ENCODE measurements around the gene EFNA2.

EFNA2 gene

DNA sequence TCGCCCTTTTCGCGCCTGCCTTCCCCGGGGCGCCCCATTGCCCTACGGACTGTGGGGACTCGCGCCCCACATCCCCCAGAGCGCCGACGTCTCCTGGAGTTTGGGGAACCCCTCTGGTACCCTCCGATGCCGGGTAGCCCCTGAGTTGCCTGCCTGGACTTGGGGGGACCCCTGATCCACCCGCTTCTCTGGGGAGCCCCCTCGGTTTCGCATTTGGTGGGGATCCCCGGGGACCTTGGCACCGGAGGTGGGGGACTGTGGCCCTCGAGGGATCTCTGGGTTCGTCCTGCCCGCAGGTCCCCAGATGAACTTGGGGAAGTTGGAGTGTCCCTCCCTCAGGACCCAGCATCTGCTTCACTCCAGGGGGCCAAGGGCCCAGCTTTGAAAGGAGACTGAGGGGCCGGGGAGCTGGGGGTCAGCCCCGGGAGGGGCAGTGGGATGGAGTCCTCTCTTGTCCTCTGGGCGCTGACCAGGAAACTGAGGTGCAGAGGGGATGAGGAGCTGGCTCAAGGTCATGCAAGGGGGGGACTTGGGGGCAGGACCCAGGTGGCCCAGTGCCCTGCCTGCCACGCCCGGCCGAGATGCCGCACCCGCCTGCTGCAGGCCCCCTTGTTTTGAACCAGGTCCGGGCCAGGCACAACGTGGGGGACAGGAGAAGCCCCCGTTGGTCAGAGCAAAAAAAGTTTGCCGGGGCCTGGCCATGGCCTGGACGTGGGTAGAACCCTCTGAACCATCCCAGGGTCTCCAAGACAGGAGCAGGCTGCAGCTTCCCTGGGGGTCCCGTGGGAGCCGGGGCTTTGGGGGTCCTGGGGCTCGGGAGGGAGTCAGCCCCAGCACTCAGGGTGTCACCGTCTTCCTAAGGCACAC is 1.0 kb downstream of the EFNA2 start:
- Mint-ChIP-seq H3K36me3 (peaks cover under 1 to 1% of the 10 kb centered on the region in 2 donors), H3K4me3 (peak overlapping the region; percentile 79 to 81), H3K27me3 (peaks cover 35 to 68% of the 10 kb centered on the region in 2 donors), H3K4me1 (peaks cover 8 to 12% of the 10 kb centered on the region in 2 donors), H3K27ac (no peak overlapping the region), H3K9me3 (no peaks in the 10 kb centered on the region)
- DNase-seq (no peak), ATAC-seq (replicated peaks) (no peak)

DNA sequence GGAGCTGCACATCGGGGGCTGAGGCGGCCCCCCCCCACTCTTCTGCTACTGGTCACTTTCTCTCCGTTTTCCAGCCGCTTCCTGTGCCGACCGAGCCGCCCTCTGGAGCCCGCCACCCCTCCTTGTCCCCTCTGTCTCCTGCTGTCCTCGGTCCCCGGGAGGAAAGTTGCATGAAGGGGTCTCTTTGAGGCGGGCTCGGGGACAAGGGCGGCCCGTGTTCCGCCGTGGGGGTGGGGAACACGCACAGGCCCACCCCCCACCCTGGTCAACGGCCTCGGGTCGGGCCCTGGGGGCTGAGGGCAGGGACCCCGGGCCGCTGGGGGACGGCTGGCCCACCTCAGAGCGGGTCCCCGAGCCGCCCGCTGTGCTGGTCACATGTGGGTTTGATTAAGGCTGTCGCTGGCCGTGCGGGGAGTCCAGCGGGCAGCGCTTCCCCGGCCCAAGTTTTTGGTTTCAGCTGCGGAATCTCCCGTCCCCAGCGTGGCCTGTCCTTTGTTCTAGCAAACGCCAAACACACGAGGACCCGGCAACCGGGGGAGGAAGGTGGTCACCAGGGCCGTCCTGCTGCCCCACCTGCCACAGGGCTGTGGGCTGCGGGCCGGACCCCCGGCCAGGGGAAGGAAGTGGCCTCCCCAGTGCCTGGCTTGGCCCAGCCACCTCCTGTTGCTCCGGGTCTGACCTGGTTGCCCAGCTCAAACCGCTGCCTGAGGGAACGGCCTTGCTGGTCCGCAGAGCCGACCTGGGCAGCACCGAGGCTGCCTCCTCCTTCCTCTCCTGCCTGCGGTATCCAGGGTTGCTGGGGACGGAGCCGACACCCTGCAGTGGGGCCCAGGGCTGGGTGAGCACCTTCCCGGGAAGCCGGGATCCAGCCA is 1.9 kb downstream of the EFNA2 start:
- ATAC-seq (replicated peaks): no peak
- no peak overlapping the region for H3K27ac Mint-ChIP-seq
- no peaks in the 10 kb centered on the region for H3K36me3 Mint-ChIP-seq
- H3K4me3 Mint-ChIP-seq: peak overlapping the region in 1 of 2 donors; percentile 51
- no peaks in the 10 kb centered on the region for H3K9me3 Mint-ChIP-seq
- H3K27me3 Mint-ChIP-seq: peaks cover 38 to 76% of the 10 kb centered on the region in 2 donors
- H3K4me1 Mint-ChIP-seq: peaks cover 10 to 18% of the 10 kb centered on the region in 2 donors
- DNase-seq: no peak

DNA sequence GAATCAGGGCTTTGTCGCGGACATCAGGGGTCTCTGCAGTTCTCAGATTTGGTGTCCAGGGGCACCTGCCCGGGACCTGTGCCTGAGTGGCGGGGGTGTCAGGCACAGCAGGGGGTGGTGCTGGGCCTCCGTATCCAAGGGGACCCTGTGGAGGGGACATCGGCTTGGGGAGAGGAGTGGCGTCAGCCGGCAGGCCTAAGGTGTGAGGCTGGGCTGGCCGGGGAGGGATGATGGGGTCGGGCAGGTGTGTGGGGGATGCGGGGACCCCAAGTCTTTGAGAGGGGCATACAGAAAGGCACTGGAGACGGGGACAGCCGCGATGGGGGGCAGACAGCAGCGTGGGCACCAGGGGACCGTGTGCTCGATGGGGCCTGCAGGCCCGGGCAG is 2.5 kb downstream of the EFNA2 start:
- H3K27me3 Mint-ChIP-seq: peaks cover 38 to 77% of the 10 kb centered on the region in 2 donors
- H3K36me3 Mint-ChIP-seq: no peaks in the 10 kb centered on the region
- H3K27ac Mint-ChIP-seq: no peak overlapping the region
- no peaks in the 10 kb centered on the region for H3K9me3 Mint-ChIP-seq
- ATAC-seq (replicated peaks): no peak
- no peak for DNase-seq
- H3K4me3 Mint-ChIP-seq: no peak overlapping the region
- peaks cover 10 to 18% of the 10 kb centered on the region in 2 donors for H3K4me1 Mint-ChIP-seq

DNA sequence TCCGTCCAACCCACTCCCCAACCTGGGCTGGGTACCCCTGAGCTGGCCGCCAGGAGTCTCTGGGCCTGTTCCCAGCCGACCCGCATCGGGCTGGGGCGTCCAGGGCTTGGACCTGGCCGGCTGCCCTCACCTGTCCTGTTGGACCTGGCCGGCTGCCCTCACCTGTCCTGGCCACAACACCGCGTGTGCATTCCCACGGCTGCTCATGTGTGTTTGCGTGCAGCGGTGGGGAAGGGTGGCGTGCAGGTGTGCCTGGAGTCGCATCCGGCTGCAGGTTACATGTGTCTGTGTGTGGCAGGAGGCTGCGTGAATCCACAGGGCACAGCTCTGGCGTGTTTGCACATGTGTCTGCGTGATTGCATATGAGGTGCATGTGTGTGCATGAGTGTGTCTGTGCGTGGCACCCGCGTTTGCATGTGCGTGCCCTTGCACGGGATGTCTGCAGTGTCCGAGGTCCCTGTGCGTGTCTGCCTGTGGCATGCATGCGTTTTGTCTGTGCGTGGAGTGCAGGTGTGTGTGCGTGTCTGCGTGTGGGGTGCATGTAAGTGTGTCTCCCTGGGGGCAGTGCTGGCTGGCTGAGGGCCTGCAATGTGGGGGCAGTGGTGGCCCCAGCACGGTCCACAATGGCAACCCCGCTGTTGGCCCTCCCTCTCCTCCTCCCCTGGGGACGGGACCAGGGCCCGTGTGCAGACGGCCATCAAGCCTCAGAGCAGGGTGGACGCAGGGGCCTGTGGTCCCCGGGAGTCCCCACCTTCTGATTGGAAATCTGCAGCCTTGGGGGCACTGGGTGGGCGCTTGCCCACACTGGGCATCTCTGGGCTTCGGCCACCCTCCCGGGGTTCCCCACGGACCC is 3.4 kb downstream of the EFNA2 start:
- H3K27me3 Mint-ChIP-seq: peaks cover 37 to 77% of the 10 kb centered on the region in 2 donors
- no peaks in the 10 kb centered on the region for H3K9me3 Mint-ChIP-seq
- no peak for ATAC-seq (replicated peaks)
- DNase-seq: no peak
- H3K4me3 Mint-ChIP-seq: no peak overlapping the region
- peaks cover 10 to 18% of the 10 kb centered on the region in 2 donors for H3K4me1 Mint-ChIP-seq
- H3K27ac Mint-ChIP-seq: no peak overlapping the region
- no peaks in the 10 kb centered on the region for H3K36me3 Mint-ChIP-seq

DNA sequence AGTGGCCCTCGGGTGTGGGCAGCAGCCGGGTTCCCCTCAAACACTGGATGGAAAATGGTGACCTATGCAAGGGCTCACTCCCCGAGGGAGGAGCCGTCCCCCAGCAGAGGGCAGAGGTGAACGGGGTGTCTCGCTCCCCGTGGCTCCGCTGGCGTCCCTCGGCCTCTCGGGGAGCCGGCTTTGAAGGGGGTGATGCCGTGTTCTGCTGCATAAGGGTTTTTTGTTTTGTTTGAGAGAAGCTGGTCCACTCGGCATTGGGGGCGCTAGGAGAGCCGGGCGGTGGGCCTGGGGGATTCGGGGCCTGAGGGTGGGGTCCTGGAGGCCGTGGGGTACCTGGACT is 4.0 kb downstream of the EFNA2 start:
- DNase-seq (no peak), ATAC-seq (replicated peaks) (no peak)
- Mint-ChIP-seq H3K27me3 (peaks cover 37 to 77% of the 10 kb centered on the region in 2 donors), H3K9me3 (no peaks in the 10 kb centered on the region), H3K36me3 (no peaks in the 10 kb centered on the region), H3K4me3 (no peak overlapping the region), H3K27ac (no peak overlapping the region), H3K4me1 (peaks cover 10 to 18% of the 10 kb centered on the region in 2 donors)

DNA sequence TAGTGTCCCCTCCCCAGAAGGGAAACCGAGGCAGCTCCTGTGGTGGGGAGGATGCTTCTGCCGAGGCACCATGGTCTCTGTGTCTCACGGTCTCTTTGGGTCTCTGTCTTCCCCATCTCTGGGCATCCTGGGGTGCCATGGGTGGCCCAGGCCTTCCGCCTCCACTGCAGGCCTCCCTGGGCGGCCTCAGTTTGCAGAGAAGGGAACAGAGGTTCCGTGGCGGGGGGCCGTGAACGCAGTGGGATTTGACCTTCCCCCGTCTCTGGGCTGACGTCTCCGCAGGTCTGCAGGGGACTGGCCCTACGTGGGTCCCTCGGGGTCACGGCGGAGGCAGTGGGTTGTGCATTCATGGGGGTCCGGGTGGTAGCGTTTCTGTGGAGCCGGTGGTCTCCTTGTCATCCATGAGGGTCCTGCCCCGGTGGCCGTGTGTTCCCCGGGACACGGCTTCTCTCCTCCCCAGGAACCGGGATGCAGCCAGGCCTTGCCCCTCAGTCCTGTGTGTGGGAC is 4.6 kb downstream of the EFNA2 start:
- H3K36me3 Mint-ChIP-seq: no peaks in the 10 kb centered on the region
- ATAC-seq (replicated peaks): no peak
- H3K9me3 Mint-ChIP-seq: no peaks in the 10 kb centered on the region
- peaks cover 37 to 77% of the 10 kb centered on the region in 2 donors for H3K27me3 Mint-ChIP-seq
- H3K27ac Mint-ChIP-seq: no peak overlapping the region
- no peak overlapping the region for H3K4me3 Mint-ChIP-seq
- H3K4me1 Mint-ChIP-seq: peaks cover 7 to 24% of the 10 kb centered on the region in 2 donors
- no peak for DNase-seq

DNA sequence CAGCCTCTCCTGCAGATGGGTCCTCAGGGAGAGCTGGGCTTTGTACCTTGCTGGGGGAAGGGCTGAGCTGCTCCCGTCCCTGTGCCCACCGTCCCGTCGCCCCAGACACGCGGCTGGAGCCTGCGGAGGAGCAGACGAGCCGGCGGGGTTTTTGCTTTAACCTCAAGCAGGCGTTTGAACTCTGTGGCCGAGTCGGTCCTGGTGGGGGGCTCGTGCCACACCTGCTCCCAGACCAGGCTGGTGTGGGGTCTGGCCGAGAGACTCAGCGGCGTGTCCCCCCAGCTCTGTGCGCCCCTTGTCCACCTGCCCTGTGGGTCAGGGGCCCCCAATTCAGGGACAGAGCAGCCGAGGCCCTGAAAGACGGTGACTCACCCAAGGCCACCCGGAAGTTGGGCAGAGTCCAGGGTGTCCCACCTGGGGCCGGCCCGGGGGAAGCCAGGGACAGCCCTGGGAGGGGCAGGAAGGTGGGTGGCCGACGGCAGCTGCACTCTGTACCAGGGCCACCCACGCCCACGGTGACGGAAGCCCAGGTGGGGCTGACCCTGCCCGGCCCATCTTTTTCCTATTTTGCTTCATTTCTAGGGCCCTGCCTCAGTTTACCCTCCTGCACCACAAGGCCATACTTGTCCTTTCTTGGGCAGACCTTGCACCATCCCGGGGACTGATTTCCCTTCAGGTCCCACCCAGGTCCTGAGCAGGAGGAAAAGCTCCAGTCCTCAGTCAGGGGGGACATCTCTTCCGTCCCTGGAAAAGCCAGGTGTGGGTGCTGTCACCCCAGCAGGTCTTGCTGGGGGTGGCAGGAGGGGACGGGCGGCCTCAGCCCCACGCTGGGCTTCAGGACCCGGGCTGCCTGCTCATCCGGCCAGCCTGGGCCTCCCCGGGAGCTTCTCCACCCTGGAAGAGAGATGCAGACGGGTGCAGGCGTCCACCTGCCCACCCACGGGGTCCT is 5.3 kb downstream of the EFNA2 start:
- Mint-ChIP-seq H3K36me3 (no peaks in the 10 kb centered on the region), H3K27ac (no peak overlapping the region), H3K4me3 (no peak overlapping the region), H3K9me3 (no peaks in the 10 kb centered on the region), H3K27me3 (peaks cover 39 to 79% of the 10 kb centered on the region in 2 donors), H3K4me1 (peaks cover 9 to 27% of the 10 kb centered on the region in 2 donors)
- ATAC-seq (replicated peaks) (no peak), DNase-seq (no peak)

DNA sequence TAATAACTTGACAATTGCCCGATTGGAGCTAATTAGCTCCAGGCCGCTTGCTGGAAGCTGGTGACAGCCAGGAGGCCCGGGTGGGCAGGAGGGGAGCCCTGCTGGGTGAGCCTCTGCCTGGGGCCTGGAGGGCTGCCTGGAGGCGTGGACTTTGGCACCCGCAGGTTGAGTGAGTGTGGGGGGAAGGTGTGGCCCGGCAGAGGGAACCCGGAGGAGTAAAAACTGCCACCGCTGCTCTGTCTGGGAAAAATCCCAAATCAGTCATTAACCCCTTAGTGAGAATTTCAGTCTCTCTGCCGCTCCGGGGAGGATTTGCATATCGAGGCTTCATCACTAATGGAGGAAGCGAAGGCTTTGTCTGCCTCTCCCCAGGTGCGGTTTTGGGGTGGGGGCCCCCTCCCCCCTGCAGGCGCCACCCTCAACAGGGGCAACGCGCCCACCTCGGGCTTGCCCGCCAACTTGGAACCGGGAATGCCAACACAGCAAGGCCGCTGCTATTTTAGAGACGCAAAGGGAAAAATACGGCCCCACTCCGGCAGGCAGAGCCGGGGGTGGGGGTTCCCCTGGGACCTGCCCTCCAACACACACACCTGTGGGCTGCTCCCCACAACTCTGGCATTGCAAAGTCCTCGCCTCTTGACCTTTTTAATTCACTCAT is 6.2 kb downstream of the EFNA2 start:
- peak in 1 of 2 donors; percentile 31 for ATAC-seq (replicated peaks)

DNA sequence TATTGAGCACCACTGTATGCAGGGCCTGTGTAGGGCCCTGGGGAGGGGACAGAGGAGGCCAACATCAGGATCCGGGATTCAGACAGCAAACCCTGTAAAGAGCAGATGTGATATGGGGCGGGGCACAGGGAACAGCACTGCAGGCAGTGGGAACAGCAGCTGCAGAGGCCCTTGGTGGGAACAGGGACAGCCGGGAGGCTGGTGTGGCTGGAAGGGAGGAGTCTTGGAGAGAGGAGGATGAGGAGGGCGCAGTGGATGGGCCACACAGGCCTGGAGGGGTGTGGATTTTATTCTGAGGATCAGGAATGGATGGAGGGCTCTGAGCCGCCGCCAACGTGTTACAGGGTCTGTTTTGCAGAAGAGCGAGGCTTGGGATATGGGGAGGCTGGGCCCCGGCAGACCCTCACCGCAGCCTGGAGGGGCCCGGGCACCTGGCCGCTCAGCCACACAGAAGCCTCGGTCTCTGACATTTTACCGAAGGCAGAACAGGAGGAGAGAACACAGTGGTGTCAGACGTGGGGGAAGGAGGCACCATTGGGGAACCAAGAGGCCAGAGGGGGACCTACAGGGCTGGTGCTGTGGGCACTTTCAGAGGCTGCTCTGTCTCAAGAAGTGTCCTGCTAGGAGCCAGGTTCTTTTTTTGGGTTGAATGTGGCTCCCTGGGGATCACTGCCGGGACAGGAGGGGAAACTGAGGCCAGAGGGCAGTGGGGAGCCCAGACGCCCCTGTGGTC is 6.9 kb downstream of the EFNA2 start:
- Mint-ChIP-seq H3K9me3 (no peaks in the 10 kb centered on the region), H3K36me3 (no peaks in the 10 kb centered on the region), H3K4me1 (peaks cover 5 to 21% of the 10 kb centered on the region in 2 donors), H3K27me3 (peaks cover 34 to 65% of the 10 kb centered on the region in 2 donors), H3K4me3 (no peak overlapping the region), H3K27ac (peak overlapping the region; percentile 14)
- DNase-seq (no peak), ATAC-seq (replicated peaks) (peak; percentile 26 to 30)

More for the DNA sequence above, 6.2 kb downstream of the EFNA2 start:
- peaks cover 6 to 21% of the 10 kb centered on the region in 2 donors for H3K4me1 Mint-ChIP-seq
- DNase-seq: no peak
- H3K36me3 Mint-ChIP-seq: no peaks in the 10 kb centered on the region
- no peaks in the 10 kb centered on the region for H3K9me3 Mint-ChIP-seq
- H3K4me3 Mint-ChIP-seq: no peak overlapping the region
- H3K27me3 Mint-ChIP-seq: peaks cover 34 to 72% of the 10 kb centered on the region in 2 donors
- H3K27ac Mint-ChIP-seq: peak overlapping the region; percentile 14

DNA sequence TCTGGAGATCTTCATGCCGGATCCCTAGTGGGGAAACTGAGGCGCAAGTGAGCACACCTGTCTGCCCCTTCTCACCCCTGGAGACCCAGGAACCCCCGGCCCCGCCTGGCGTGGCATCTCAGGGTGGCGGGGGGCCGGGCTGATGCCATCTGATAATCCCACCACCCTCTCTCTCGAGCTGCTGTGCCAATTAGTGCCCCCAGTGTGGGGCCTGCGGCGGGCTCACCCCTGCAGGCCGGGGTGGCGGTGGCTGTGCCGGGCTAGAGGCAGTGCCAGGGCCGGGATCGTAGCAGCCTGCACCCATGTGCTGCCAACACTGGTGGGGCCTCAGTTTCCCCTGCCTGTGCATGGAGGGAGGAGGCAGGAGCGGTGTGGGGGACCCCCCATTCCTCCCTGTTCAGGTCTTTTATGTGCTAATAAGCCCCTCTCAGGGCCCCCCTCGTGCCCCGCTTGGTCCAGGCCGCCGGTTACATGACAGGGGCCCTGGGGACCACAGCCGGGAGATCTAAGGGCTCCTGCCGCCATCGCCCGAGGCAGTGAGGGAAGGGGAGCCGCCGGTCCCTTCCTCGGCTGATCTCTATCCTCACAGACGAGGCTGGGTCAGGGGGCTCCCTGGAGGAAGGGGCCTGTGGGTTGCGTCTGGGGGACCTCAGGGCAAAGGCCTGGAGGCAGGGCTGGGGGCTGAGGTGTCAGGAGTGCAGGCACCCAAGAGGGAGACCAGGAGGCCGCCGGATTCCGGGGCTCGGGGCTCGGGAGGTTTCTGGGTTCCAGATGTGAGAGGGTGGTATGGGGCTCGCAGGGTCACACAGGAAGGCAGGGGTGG is 8.3 kb downstream of the EFNA2 start:
- Mint-ChIP-seq H3K36me3 (no peaks in the 10 kb centered on the region), H3K4me3 (no peak overlapping the region), H3K27me3 (peaks cover 28 to 56% of the 10 kb centered on the region in 2 donors), H3K9me3 (peaks cover 0 to 4% of the 10 kb centered on the region in 2 donors), H3K4me1 (peaks cover 5 to 21% of the 10 kb centered on the region in 2 donors), H3K27ac (no peak overlapping the region)
- DNase-seq: no peak
- no peak for ATAC-seq (replicated peaks)

DNA sequence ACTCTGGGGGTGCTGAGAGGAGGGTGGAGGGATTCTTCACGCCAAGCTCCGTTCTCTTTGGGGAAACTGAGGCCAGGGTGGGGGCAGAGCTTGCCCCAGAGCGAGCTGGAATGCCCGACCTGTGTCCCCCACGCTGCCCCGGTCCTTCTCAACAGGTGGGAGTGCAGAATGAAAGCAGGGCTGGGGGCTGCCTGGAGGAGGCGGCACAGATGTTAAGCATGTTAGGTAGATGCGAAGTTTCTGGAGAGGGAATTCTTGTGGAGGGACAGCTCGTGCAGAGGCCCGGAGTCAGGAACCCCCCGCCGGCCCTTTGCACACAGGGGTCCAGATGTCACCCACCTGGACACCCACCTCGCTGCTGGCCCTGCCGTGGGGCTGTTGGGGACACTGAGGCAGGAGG is 9.0 kb downstream of the EFNA2 start:
- H3K4me3 Mint-ChIP-seq: peak overlapping the region; percentile 13 to 44
- DNase-seq (no peak), ATAC-seq (replicated peaks) (no peak)
- peaks cover 0 to 4% of the 10 kb centered on the region in 2 donors for H3K9me3 Mint-ChIP-seq
- peaks cover 5 to 21% of the 10 kb centered on the region in 2 donors for H3K4me1 Mint-ChIP-seq
- peaks cover 25 to 49% of the 10 kb centered on the region in 2 donors for H3K27me3 Mint-ChIP-seq
- H3K36me3 Mint-ChIP-seq: no peaks in the 10 kb centered on the region
- H3K27ac Mint-ChIP-seq: no peak overlapping the region
